ENCODE results near the gene CNGA1.

- no peak for TF ChIP-seq ZFP30 (CRISPR knock-in tag; IDR thresholded peaks at IDR 0.05)
- no peak for TF ChIP-seq TCF4 (CRISPR knock-in tag; IDR thresholded peaks at IDR 0.05; ENCODE audit: borderline replicate concordance)
- TF ChIP-seq TOX (CRISPR knock-in tag; IDR thresholded peaks at IDR 0.05; ENCODE audit: borderline replicate concordance), result no peak
- no peak for TF ChIP-seq ZNF565 (CRISPR knock-in tag; conservative IDR thresholded peaks at IDR 0.05; ENCODE audit: low read depth)
- TF ChIP-seq ARNTL (CRISPR knock-in tag; IDR thresholded peaks at IDR 0.05; ENCODE audit: borderline replicate concordance, low read depth), result no peak
- TF ChIP-seq RARB (CRISPR knock-in tag; IDR thresholded peaks at IDR 0.05), result no peak
- no peak for TF ChIP-seq ZNF8 (CRISPR knock-in tag; IDR thresholded peaks at IDR 0.05)
These were observed 102.1 kb downstream of the CNGA1 start, which contains the start of gene NFXL1 for GRCh38 chr4:47914220-47914925.
